HepG2 (cell line): Measurements from ENCODE around the gene CUL4A. TPM values are rescaled to one million over a fixed set of nuclear protein-coding genes. Genes with fewer than 3 reads are reported as not detected.
A peak's percentile ranks its signal among the peaks of the same experiment; 100 is the strongest.

Experiments used
- BHLHE40 ChIP-seq: IDR thresholded peaks from 2 replicates; pipeline ENCODE4 v1.6.1; 2011; ENCODE audit warnings: low read length, improper control_type of control experiment
- CBX1 ChIP-seq: IDR thresholded peaks from one replicate; pipeline ENCODE4 v1.6.1; 2016; ENCODE audit warnings: antibody characterized with exemption, low read depth
- GZF1 ChIP-seq: sonication (generic); formaldehyde crosslinking; IDR thresholded peaks from 2 replicates; pipeline ENCODE4 v1.5.1; 2020; ENCODE audit warnings: mild to moderate bottlenecking, missing genetic modification reagents
- HDAC2 ChIP-seq: sonication (generic); formaldehyde crosslinking; IDR thresholded peaks from 2 replicates; pipeline ENCODE4 v1.4.0; 2020; ENCODE audit warnings: missing genetic modification reagents
- HOXA3 ChIP-seq: sonication (generic); formaldehyde crosslinking; IDR thresholded peaks from 2 replicates; pipeline ENCODE4 v1.5.0; 2020; ENCODE audit warnings: missing genetic modification reagents
- IKZF1 ChIP-seq: fragments of 450-650 bp; IDR thresholded peaks from 2 replicates; pipeline ENCODE4 v1.7.1; 2016
- JDP2 ChIP-seq: sonication (generic); formaldehyde crosslinking; IDR thresholded peaks from 2 replicates; pipeline ENCODE4 v1.8.1; 2022; ENCODE audit warnings: missing genetic modification reagents, borderline replicate concordance
- KLF15 ChIP-seq: sonication (generic); formaldehyde crosslinking; IDR thresholded peaks from 2 replicates; pipeline ENCODE4 v1.8.1; 2023; ENCODE audit warnings: borderline replicate concordance, mild to moderate bottlenecking, inconsistent platforms, missing genetic modification reagents, mixed read lengths
- MXI1 ChIP-seq: IDR thresholded peaks from 3 replicates; pipeline ENCODE4 v1.6.1; 2012; ENCODE audit warnings: low read depth, low read length, inconsistent platforms, borderline replicate concordance
- NFE2L1 ChIP-seq: sonication (generic); formaldehyde crosslinking; IDR thresholded peaks from 2 replicates; pipeline ENCODE4 v1.4.0; 2020; ENCODE audit warnings: missing genetic modification reagents, mild to moderate bottlenecking, borderline replicate concordance
- NFYC ChIP-seq: IDR thresholded peaks from 2 replicates; pipeline ENCODE4 v1.6.1; 2016; ENCODE audit warnings: missing genetic modification reagents, missing compliant biosample characterization
- NPAS2 ChIP-seq: sonication (generic); formaldehyde crosslinking; IDR thresholded peaks from 2 replicates; pipeline ENCODE4 v1.8.0; 2022; ENCODE audit warnings: mild to moderate bottlenecking, missing genetic modification reagents, borderline replicate concordance
- PLSCR1 ChIP-seq: sonication (generic); formaldehyde crosslinking; IDR thresholded peaks from 2 replicates; pipeline ENCODE4 v1.5.0; 2020; ENCODE audit warnings: missing genetic modification reagents, mild to moderate bottlenecking, borderline replicate concordance
- SMAD3 ChIP-seq: sonication (generic); formaldehyde crosslinking; IDR thresholded peaks from 2 replicates; pipeline ENCODE4 v1.4.0; 2020; ENCODE audit warnings: missing genetic modification reagents
- SNAPC5 ChIP-seq: sonication (generic); formaldehyde crosslinking; IDR thresholded peaks from 2 replicates; pipeline ENCODE4 v1.8.1; 2023; ENCODE audit warnings: mild to moderate bottlenecking, missing genetic modification reagents, borderline replicate concordance
- SRF ChIP-seq: IDR thresholded peaks from 2 replicates; pipeline ENCODE4 v1.6.1; 2011; ENCODE audit warnings: mild to moderate bottlenecking, low read depth, low read length, moderate library complexity
- TRAFD1 ChIP-seq: sonication (generic); formaldehyde crosslinking; IDR thresholded peaks from 2 replicates; pipeline ENCODE4 v1.5.1; 2020; ENCODE audit warnings: missing genetic modification reagents, mild to moderate bottlenecking, borderline replicate concordance
- UBTF ChIP-seq: sonication (generic); formaldehyde crosslinking; IDR thresholded peaks from 2 replicates; pipeline ENCODE4 v1.4.0; 2020; ENCODE audit warnings: mild to moderate bottlenecking, missing genetic modification reagents
- ZMAT3 ChIP-seq: sonication (generic); formaldehyde crosslinking; conservative IDR thresholded peaks from 2 replicates; pipeline ENCODE4 v1.7.0; 2021; ENCODE audit warnings: missing genetic modification reagents
- ZNF333 ChIP-seq: sonication (generic); formaldehyde crosslinking; IDR thresholded peaks from 2 replicates; pipeline ENCODE4 v1.4.0; 2020; ENCODE audit warnings: mild to moderate bottlenecking, missing genetic modification reagents, borderline replicate concordance
- ZNF562 ChIP-seq: sonication (generic); formaldehyde crosslinking; IDR thresholded peaks from 2 replicates; pipeline ENCODE4 v1.8.0; 2022; ENCODE audit warnings: missing genetic modification reagents, borderline replicate concordance
- ZNF572 ChIP-seq: sonication (generic); formaldehyde crosslinking; IDR thresholded peaks from 2 replicates; pipeline ENCODE4 v1.5.1; 2020; ENCODE audit warnings: mild to moderate bottlenecking, missing genetic modification reagents
- ZNF597 ChIP-seq: sonication (generic); formaldehyde crosslinking; IDR thresholded peaks from 2 replicates; pipeline ENCODE4 v1.5.0; 2020; ENCODE audit warnings: missing genetic modification reagents
- ZNF674 ChIP-seq: sonication (generic); formaldehyde crosslinking; IDR thresholded peaks from 2 replicates; pipeline ENCODE4 v1.5.0; 2020; ENCODE audit warnings: low read depth, mild to moderate bottlenecking, missing genetic modification reagents
- polyA plus RNA-seq, 8 experiments: library from polyadenylated mRNA; depleted of rRNA in 3 of 8; stranded (reverse) in 7 of 8; unstranded in 1 of 8; fragments of >200 nt; fragmentation: Illumina TruSeq in 4 of 8; extraction: Trizol in 4 of 8; gene quantifications; 2 replicates each; pipeline versions ENCODE4 v1.2.1 to v1.2.3, GENCODE V29; 2011 to 2016; ENCODE audit warnings: low read depth in 4 of 8, missing spikeins in 1 of 8, mixed read lengths in 1 of 8; ENCODE audit not compliant: insufficient read depth in 1 of 8
- total RNA-seq, 5 experiments: library from RNA; depleted of rRNA; stranded (reverse); fragments of >200 nt; fragmentation: Illumina TruSeq; extraction: Trizol; gene quantifications; 2 replicates each; pipeline ENCODE4 v1.2.3, GENCODE V29; 2016; ENCODE audit warnings: low read depth in 1 of 5

Gene CUL4A
- total and polyA plus RNA-seq, 2 of the 13 experiments (the other 11 are each of a cell fraction or from before 2014, with no cell fraction given): 51.2 to 75.3 TPM

GRCh38 chr13:113209759-113210421, 477 bp downstream of the CUL4A start (continued):
- 0 out of 2 replicates have a peak, but pooled peaks have one; percentile 16 for TF ChIP-seq ZNF562 (CRISPR knock-in tag)
- no peak for TF ChIP-seq ZNF572 (CRISPR knock-in tag)
- TF ChIP-seq NPAS2 (CRISPR knock-in tag): no peak
- TF ChIP-seq BHLHE40: peak; percentile 51; the same call in 1 of the 2 replicates
- TF ChIP-seq IKZF1: no peak
- no peak for TF ChIP-seq SMAD3 (CRISPR knock-in tag)
- TF ChIP-seq ZMAT3 (CRISPR knock-in tag): peak; percentile 91
- TF ChIP-seq NFYC (CRISPR knock-in tag): no peak
- TF ChIP-seq UBTF (CRISPR knock-in tag): peak; percentile 73; the same call in 1 of the 2 replicates
- no peak for TF ChIP-seq GZF1 (CRISPR knock-in tag)
- TF ChIP-seq SRF: no peak
- TF ChIP-seq TRAFD1 (CRISPR knock-in tag): no peak
- 0 out of 2 replicates have a peak, but pooled peaks have one; percentile 34 for TF ChIP-seq HDAC2
- TF ChIP-seq ZNF674 (CRISPR knock-in tag): 0 out of 2 replicates have a peak, but pooled peaks have one; percentile 65
- peak; percentile 79 for TF ChIP-seq HOXA3 (CRISPR knock-in tag)
- TF ChIP-seq PLSCR1 (CRISPR knock-in tag): no peak
- peak; percentile 74 for TF ChIP-seq MXI1
- no peak for TF ChIP-seq NFE2L1 (CRISPR knock-in tag)
- TF ChIP-seq JDP2 (CRISPR knock-in tag): no peak; the same call in 1 of the 2 replicates
- peak; percentile 92; the same call in 1 of the 2 replicates for TF ChIP-seq KLF15 (CRISPR knock-in tag)
- no peak for TF ChIP-seq ZNF597 (CRISPR knock-in tag)
- TF ChIP-seq ZNF333 (CRISPR knock-in tag): peak; percentile 72; the same call in 1 of the 2 replicates
- 0 out of 2 replicates have a peak, but pooled peaks have one; percentile 40 for TF ChIP-seq SNAPC5
- TF ChIP-seq CBX1: no peak
